GM12878 (cell line): Measurements from ENCODE around the gene RPL27A. TPM values are rescaled to one million over a fixed set of nuclear protein-coding genes. Genes with fewer than 3 reads are reported as not detected.

Source experiments
- E4F1 ChIP-seq: fragments of 450-650 bp; IDR thresholded peaks from 2 replicates; pipeline ENCODE4 v1.6.1; 2018; ENCODE audit warnings: borderline replicate concordance, mild to moderate bottlenecking; ENCODE audit not compliant: partially characterized antibody
- IKZF1 ChIP-seq: fragments of 450-650 bp; conservative IDR thresholded peaks from 2 replicates; pipeline ENCODE4 v1.6.1; 2017; ENCODE audit warnings: antibody characterized with exemption, mild to moderate bottlenecking
- PRDM15 ChIP-seq: fragments of 450-650 bp; formaldehyde crosslinking; IDR thresholded peaks from 2 replicates; pipeline ENCODE4 v1.4.0; 2020; ENCODE audit warnings: mild to moderate bottlenecking, moderate library complexity
- RELA ChIP-seq: fragments of 450-650 bp; IDR thresholded peaks from 2 replicates; pipeline ENCODE4 v1.8.0; 2014; ENCODE audit warnings: borderline replicate concordance; ENCODE audit not compliant: partially characterized antibody
- STAT1 ChIP-seq: fragments of 450-650 bp; conservative IDR thresholded peaks from 2 replicates; pipeline ENCODE4 v1.6.1; 2014; ENCODE audit warnings: antibody characterized with exemption, mild to moderate bottlenecking
- ZBTB11 ChIP-seq: fragments of 450-650 bp; formaldehyde crosslinking; IDR thresholded peaks from 2 replicates; pipeline ENCODE4 v1.5.0; 2022; ENCODE audit warnings: mild to moderate bottlenecking, missing genetic modification characterization
- ZZZ3 ChIP-seq: IDR thresholded peaks from 2 replicates; pipeline ENCODE4 v1.6.1; 2011; ENCODE audit warnings: low read depth; ENCODE audit not compliant: control insufficient read depth, insufficient read length
- polyA plus RNA-seq, 11 experiments: library from polyadenylated mRNA; depleted of rRNA in 4 of 11; unstranded in 6 of 11; stranded (reverse) in 5 of 11; fragments of >200 nt; fragmentation: Nextera tagmentation in 4 of 11; fragmentation: Illumina TruSeq in 1 of 11; extraction: Ambion mirVana in 4 of 11; extraction: Trizol in 1 of 11; gene quantifications; 1 replicate in 1 of 11; 2 replicates in 10 of 11; pipeline versions ENCODE4 v1.2.1 to v1.2.3, GENCODE V29; 2011 to 2016; ENCODE audit warnings: inconsistent platforms in 2 of 11, missing spikeins in 2 of 11, low read depth in 1 of 11
- total RNA-seq, 4 experiments: library from RNA; depleted of rRNA in 3 of 4; stranded (reverse); fragments of >200 nt in 3 of 4; fragmentation: Illumina TruSeq in 1 of 4; extraction: Trizol in 1 of 4; gene quantifications; 2 replicates each; pipeline versions ENCODE4 v1.2.1 to v1.2.3, GENCODE V29; 2013 to 2021

RPL27A gene
- total and polyA plus RNA-seq, 10 of the 15 experiments (the other 5 are each of a cell fraction or from before 2014, with no cell fraction given), result 978 to 4,776 (median 1,959) TPM

- TF ChIP-seq PRDM15 (no peak), ZBTB11 (no peak), STAT1 (no peak), IKZF1 (no peak), ZZZ3 (no peak), RELA (no peak), E4F1 (no peak)
Measured at GRCh38 chr11:8650401-8650990, 32.1 kb upstream of the RPL27A start (continued).
